Fibroblast of gingiva (primary cell): ENCODE results near the gene DNAH11.
"Not testable (repeated sequence)": the region's sequence is repeated elsewhere in the genome, so short reads cannot be mapped to it uniquely, and the experiment has no call there.

Experiments used
- DNase-seq: peaks from one replicate; pipeline ENCODE4 v3.0.0-alpha.2; 2011; ENCODE audit warnings: low read depth

DNAH11 gene

GRCh38 chr7:21717323-21717722 lies 174.5 kb downstream of the DNAH11 start:
- no peak for DNase-seq

GRCh38 chr7:21718391-21718790 lies 175.6 kb downstream of the DNAH11 start:
- DNase-seq = no peak

GRCh38 chr7:21719846-21720245 lies 177.0 kb downstream of the DNAH11 start:
- no peak for DNase-seq

- no peak for DNase-seq
Observed at GRCh38 chr7:21722371-21722770, 179.5 kb downstream of the DNAH11 start.

GRCh38 chr7:21724562-21724961 lies 181.7 kb downstream of the DNAH11 start:
- DNase-seq = no peak

GRCh38 chr7:21730399-21730798 lies 187.6 kb downstream of the DNAH11 start:
- DNase-seq = no peak

GRCh38 chr7:21731977-21732376 lies 189.1 kb downstream of the DNAH11 start:
- no peak for DNase-seq

- DNase-seq = not testable (repeated sequence)
Observed at GRCh38 chr7:21732956-21733355, 190.1 kb downstream of the DNAH11 start.

GRCh38 chr7:21733837-21734236 lies 191.0 kb downstream of the DNAH11 start:
- no peak for DNase-seq

- no peak for DNase-seq
Observed at GRCh38 chr7:21743493-21743892, 200.7 kb downstream of the DNAH11 start.

- no peak for DNase-seq
Observed at GRCh38 chr7:21746949-21747348, 204.1 kb downstream of the DNAH11 start.

GRCh38 chr7:21747806-21748205 lies 205.0 kb downstream of the DNAH11 start:
- no peak for DNase-seq

- DNase-seq = no peak
Observed at GRCh38 chr7:21749378-21749777, 206.5 kb downstream of the DNAH11 start.

- no peak for DNase-seq
Observed at GRCh38 chr7:21753071-21753470, 210.2 kb downstream of the DNAH11 start.

GRCh38 chr7:21754963-21755362 lies 212.1 kb downstream of the DNAH11 start:
- DNase-seq = no peak

GRCh38 chr7:21757537-21758282 lies 214.9 kb downstream of the DNAH11 start:
- no peak for DNase-seq

GRCh38 chr7:21758286-21758685 lies 215.4 kb downstream of the DNAH11 start:
- DNase-seq = no peak

- DNase-seq = no peak
Observed at GRCh38 chr7:21762469-21762868, 219.6 kb downstream of the DNAH11 start.

GRCh38 chr7:21763818-21764217 lies 221.0 kb downstream of the DNAH11 start:
- no peak for DNase-seq

GRCh38 chr7:21766218-21766617 lies 223.4 kb downstream of the DNAH11 start:
- DNase-seq = no peak

- no peak for DNase-seq
Observed at GRCh38 chr7:21767300-21767900, 224.6 kb downstream of the DNAH11 start.

GRCh38 chr7:21768279-21768678 lies 225.4 kb downstream of the DNAH11 start:
- no peak for DNase-seq

GRCh38 chr7:21771266-21771665 lies 228.4 kb downstream of the DNAH11 start:
- no peak for DNase-seq
